GM21528 (cell line): ENCODE data around the gene KLK7.
"Not testable (repeated sequence)": the region's sequence is repeated elsewhere in the genome, so short reads cannot be mapped to it uniquely, and the experiment has no call there.

Source experiments
- ATAC-seq: cut with Tn5 transposase; IDR thresholded peaks from one replicate; pipeline ENCODE4 v1.9.1; 2021; ENCODE audit warnings: mild to moderate bottlenecking, moderate library complexity; ENCODE audit not compliant: unreplicated experiment, low FRiP score

The KLK7 gene

GRCh38 chr19:51014242-51014641 lies 30.5 kb upstream of the KLK7 start:
- no peak for ATAC-seq

- no peak for ATAC-seq
These were observed 29.0 kb upstream of the KLK7 start for GRCh38 chr19:51012661-51013190.

- no peak for ATAC-seq
These were observed 26.5 kb upstream of the KLK7 start for GRCh38 chr19:51010066-51010795.

GRCh38 chr19:51009061-51009891 lies 25.6 kb upstream of the KLK7 start:
- ATAC-seq = no peak

GRCh38 chr19:51007488-51007887 lies 23.8 kb upstream of the KLK7 start:
- no peak for ATAC-seq

- no peak for ATAC-seq
These were observed 22.7 kb upstream of the KLK7 start for GRCh38 chr19:51006406-51006805.

- ATAC-seq = no peak
These were observed 21.5 kb upstream of the KLK7 start for GRCh38 chr19:51005248-51005647.

- no peak for ATAC-seq
These were observed 19.6 kb upstream of the KLK7 start for GRCh38 chr19:51003316-51003715.

- no peak for ATAC-seq
These were observed 19.0 kb upstream of the KLK7 start for GRCh38 chr19:51002542-51003311.

GRCh38 chr19:51002089-51002532 lies 18.4 kb upstream of the KLK7 start:
- no peak for ATAC-seq

GRCh38 chr19:51001515-51001914 lies 17.8 kb upstream of the KLK7 start, which contains the start of gene KLK8:
KLK8 (minus strand) TSS chr19:51001604; CDS start chr19:51001167, 437 bp downstream.
- ATAC-seq = no peak

GRCh38 chr19:51000981-51001380 lies 17.3 kb upstream of the KLK7 start:
- no peak for ATAC-seq

- no peak for ATAC-seq
These were observed 16.7 kb upstream of the KLK7 start for GRCh38 chr19:51000426-51000825.

- ATAC-seq = no peak
These were observed 15.0 kb upstream of the KLK7 start for GRCh38 chr19:50998686-50999085.

GRCh38 chr19:50998061-50998460 lies 14.3 kb upstream of the KLK7 start:
- no peak for ATAC-seq

- ATAC-seq = no peak
These were observed 10.4 kb upstream of the KLK7 start for GRCh38 chr19:50994129-50994528.

- ATAC-seq = no peak
These were observed 8.9 kb upstream of the KLK7 start for GRCh38 chr19:50992666-50993035.

- not testable (repeated sequence) for ATAC-seq
These were observed 699 bp upstream of the KLK7 start for GRCh38 chr19:50984416-50984815.

- ATAC-seq = no peak
These were observed 1.5 kb downstream of the KLK7 start for GRCh38 chr19:50982186-50982585.

- ATAC-seq = no peak
These were observed 2.0 kb downstream of the KLK7 start for GRCh38 chr19:50981587-50982146.
